ENCODE results near the gene AP2M1. TPM values are rescaled to one million over a fixed set of nuclear protein-coding genes. Genes with fewer than 3 reads are reported as not detected.
"Not testable (repeated sequence)": the region's sequence is repeated elsewhere in the genome, so short reads cannot be mapped to it uniquely, and the experiment has no call there.

AP2M1 gene
- polyA plus RNA-seq (ENCODE audit: insufficient read length in 10 of 10), result 100 to 1,000 TPM; 185 to 233 (median 199) TPM
- long read RNA-seq, donor 1, transcript AP2M1-202 (11 exons, 2,091 nt), result major isoform, 57 of 64 reads
- long read RNA-seq, donor 1, partial matches to known transcripts, result 0 of 64 reads
- long read RNA-seq, donor 1, other reads (novel, unspliced or antisense), result 0 of 64 reads
- long read RNA-seq, donor 2, transcript AP2M1-202 (11 exons, 2,091 nt), result major isoform, 36 of 39 reads
- long read RNA-seq, donor 2, partial matches to known transcripts, result 0 of 39 reads
- long read RNA-seq, donor 2, other reads (novel, unspliced or antisense), result 0 of 39 reads
- long read RNA-seq, donor 3, result 0 reads
- long read RNA-seq, donor 4, transcript AP2M1-202 (11 exons, 2,091 nt), result major isoform, 42 of 49 reads
- long read RNA-seq, donor 4, partial matches to known transcripts, result 0 of 49 reads
- long read RNA-seq, donor 4, other reads (novel, unspliced or antisense), result 0 of 49 reads
- long read RNA-seq, donor 5, transcript AP2M1-214 (3 exons, 684 nt), result minor isoform, 7 of 84 reads
- long read RNA-seq, donor 5, transcript AP2M1-202 (11 exons, 2,091 nt), result major isoform, 51 of 84 reads
- long read RNA-seq, donor 5, partial matches to known transcripts, result 24 of 84 reads
- long read RNA-seq, donor 5, other reads (novel, unspliced or antisense), result 0 of 84 reads
- long read RNA-seq, donor 6, transcript AP2M1-202 (11 exons, 2,091 nt), result major isoform, 68 of 100 reads
- long read RNA-seq, donor 6, partial matches to known transcripts, result 26 of 100 reads
- long read RNA-seq, donor 6, other reads (novel, unspliced or antisense), result 0 of 100 reads
- long read RNA-seq, donor 7, transcript AP2M1-202 (11 exons, 2,091 nt), result major isoform, 42 of 52 reads
- long read RNA-seq, donor 7, partial matches to known transcripts, result 8 of 52 reads
- long read RNA-seq, donor 7, other reads (novel, unspliced or antisense), result 0 of 52 reads
- long read RNA-seq, donor 8, transcript AP2M1-202 (11 exons, 2,091 nt), result major isoform, 38 of 43 reads
- long read RNA-seq, donor 8, partial matches to known transcripts, result 0 of 43 reads
- long read RNA-seq, donor 8, other reads (novel, unspliced or antisense), result 0 of 43 reads
- long read RNA-seq, donor 9, transcript AP2M1-202 (11 exons, 2,091 nt), result major isoform, 6 of 6 reads
- long read RNA-seq, donor 9, partial matches to known transcripts, result 0 of 6 reads
- long read RNA-seq, donor 9, other reads (novel, unspliced or antisense), result 0 of 6 reads

GRCh38 chr3:184174646-184175492, at the start of gene AP2M1:
Gene AP2M1, plus strand, starts transcription at chr3:184174855. Its CDS starts 2,139 bp downstream, at chr3:184176994.
- DNase-seq, result peak; percentile 99 to 100 (median 99)

- DNase-seq, result no peak
Observed at GRCh38 chr3:184126006-184126405, 48.6 kb upstream of the AP2M1 start.

GRCh38 chr3:184129012-184129411, 45.6 kb upstream of the AP2M1 start:
- DNase-seq, result peak in 1 of 3 donors; percentile 45

- DNase-seq, result no peak
Observed at GRCh38 chr3:184132945-184133344, 41.7 kb upstream of the AP2M1 start.

GRCh38 chr3:184133840-184134745, 40.6 kb upstream of the AP2M1 start:
- peak; percentile 83 to 93 (median 90) for DNase-seq

GRCh38 chr3:184134746-184135148, 39.9 kb upstream of the AP2M1 start:
- no peak for DNase-seq

- DNase-seq, result peak; percentile 94 to 98 (median 95)
Observed at GRCh38 chr3:184135149-184135910, 39.3 kb upstream of the AP2M1 start, which contains the start of gene EIF2B5. Gene EIF2B5, plus strand, starts transcription at chr3:184135358. Its CDS starts 28 bp downstream, at chr3:184135386.

- DNase-seq, result no peak
Observed at GRCh38 chr3:184135911-184136260, 38.8 kb upstream of the AP2M1 start.

GRCh38 chr3:184140436-184140835, 34.2 kb upstream of the AP2M1 start:
- DNase-seq, result no peak

GRCh38 chr3:184142199-184142598, 32.5 kb upstream of the AP2M1 start:
- DNase-seq, result no peak

- no peak for DNase-seq
Observed at GRCh38 chr3:184143327-184143726, 31.3 kb upstream of the AP2M1 start.

- no peak for DNase-seq
Observed at GRCh38 chr3:184144505-184144904, 30.1 kb upstream of the AP2M1 start.

GRCh38 chr3:184145111-184145524, 29.5 kb upstream of the AP2M1 start:
- DNase-seq, result peak in 2 of 3 donors; percentile 75 to 91

- DNase-seq, result no peak
Observed at GRCh38 chr3:184145751-184146270, 28.8 kb upstream of the AP2M1 start.

GRCh38 chr3:184148076-184148475, 26.6 kb upstream of the AP2M1 start:
- DNase-seq, result no peak

GRCh38 chr3:184149123-184149522, 25.5 kb upstream of the AP2M1 start:
- DNase-seq, result no peak

GRCh38 chr3:184149770-184150169, 24.9 kb upstream of the AP2M1 start:
- not testable (repeated sequence) for DNase-seq

GRCh38 chr3:184154885-184155643, 19.6 kb upstream of the AP2M1 start, which contains the start of gene DVL3:
Gene DVL3, plus strand, starts transcription at chr3:184155377. Its CDS starts 259 bp downstream, at chr3:184155636.
- DNase-seq, result peak in 2 of 3 donors; percentile 76 to 88

All from muscle of back (tissue), 13 donors.